Glomerular visceral epithelial cell (primary cell): ENCODE results near the gene DLAT.
"Not testable (repeated sequence)": the region's sequence is repeated elsewhere in the genome, so short reads cannot be mapped to it uniquely, and the experiment has no call there.

Experiments
- DNase-seq: peaks from one replicate; pipeline ENCODE4 v3.0.0-alpha.2; 2016; ENCODE audit errors: extremely low spot score

The DLAT gene

DNA sequence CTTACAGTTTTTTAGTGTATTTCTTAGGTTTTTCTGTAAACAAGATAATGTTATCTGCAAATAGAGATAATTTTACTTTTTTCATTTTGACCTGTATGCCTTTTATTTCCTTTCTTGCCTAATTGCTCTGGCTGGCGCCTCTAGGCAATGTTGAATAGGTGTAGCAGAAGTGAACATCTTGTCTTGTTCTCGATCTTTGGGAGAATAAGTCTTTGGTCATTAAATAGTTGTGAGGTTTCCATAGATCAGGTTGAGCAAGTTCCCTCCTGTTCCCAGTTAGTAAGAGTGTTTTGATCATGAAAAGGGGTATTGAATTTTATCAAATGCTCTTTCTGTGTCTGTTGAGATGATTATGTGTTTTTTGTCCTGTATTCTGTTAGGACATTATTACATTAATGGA, 24.6 kb downstream of the DLAT start:
- no peak for DNase-seq

DNA sequence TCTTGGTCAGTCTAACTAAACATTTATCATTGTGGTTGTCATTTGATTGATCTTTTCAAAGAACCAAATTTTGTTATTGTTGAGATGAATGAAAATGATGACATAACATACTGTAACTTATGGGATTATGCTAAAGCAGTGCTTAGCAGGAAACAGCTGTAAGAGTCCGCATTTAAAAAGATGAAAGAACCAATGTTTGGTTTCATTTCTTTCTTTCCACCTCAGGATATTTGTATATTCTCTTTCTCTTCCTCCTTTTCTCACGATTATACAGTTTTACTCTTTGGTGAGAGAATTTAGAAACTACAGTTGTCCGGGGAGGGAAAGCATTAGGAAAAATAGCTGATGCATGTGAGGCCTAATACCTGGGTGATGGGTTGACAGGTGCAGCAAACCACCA, 25.5 kb downstream of the DLAT start:
- no peak for DNase-seq

DNA sequence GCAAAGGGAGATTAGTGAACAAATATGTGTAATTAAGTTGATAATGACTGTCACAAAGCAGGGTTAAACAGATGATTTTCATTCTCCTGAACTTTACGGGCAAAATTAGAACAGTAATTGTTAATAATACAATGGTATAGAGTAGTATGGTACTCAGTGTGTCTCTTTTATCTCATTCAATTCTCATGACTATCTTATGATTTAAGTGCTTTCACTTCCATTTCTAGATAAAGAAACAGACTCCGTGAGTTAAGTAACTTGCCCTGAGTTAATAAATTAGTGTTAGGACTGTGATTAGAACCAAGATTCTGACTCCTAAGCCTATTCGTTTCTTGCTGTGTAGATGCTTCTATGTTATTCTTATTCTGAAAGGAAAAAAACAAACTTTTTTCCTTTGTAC, 26.6 kb downstream of the DLAT start:
- DNase-seq: no peak

DNA sequence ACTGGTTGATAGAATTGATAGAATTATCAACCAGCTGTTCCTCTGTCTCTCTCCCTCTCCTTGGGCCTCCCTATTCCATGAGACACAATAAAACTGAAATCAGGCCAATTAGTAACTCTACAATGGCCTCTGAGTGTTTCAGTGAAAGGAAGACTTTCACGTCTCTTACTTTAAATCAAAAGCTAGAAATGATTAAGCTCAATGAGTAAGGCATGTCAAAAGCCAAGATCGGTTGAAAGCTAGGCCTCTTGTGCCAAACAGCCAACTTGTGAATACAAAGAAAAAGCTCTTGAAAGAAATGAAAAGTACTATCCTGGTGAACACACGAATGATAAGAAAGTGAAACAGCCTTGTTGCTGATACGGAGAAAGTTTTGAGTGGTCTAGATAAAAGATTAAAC, 32.0 kb downstream of the DLAT start:
- DNase-seq: no peak

DNA sequence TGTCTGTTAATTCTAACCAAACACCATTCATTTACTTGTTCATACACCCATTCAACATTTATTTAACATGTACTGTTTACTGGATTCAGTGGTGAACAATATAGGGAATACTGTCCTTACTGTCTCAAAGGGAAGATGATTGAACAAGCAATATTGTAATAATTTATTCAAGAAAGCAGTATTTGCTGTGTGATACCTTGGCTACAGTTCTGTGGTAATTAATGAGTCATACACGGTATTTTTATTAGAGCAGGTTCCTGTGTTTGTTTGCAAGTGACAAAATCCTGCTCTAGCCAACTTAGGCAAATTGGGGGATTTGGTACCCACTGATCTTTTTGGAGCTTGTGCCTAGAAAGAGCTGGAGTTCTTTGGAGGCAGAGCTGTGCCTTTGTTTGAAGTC, 32.9 kb downstream of the DLAT start:
- DNase-seq: no peak

DNA sequence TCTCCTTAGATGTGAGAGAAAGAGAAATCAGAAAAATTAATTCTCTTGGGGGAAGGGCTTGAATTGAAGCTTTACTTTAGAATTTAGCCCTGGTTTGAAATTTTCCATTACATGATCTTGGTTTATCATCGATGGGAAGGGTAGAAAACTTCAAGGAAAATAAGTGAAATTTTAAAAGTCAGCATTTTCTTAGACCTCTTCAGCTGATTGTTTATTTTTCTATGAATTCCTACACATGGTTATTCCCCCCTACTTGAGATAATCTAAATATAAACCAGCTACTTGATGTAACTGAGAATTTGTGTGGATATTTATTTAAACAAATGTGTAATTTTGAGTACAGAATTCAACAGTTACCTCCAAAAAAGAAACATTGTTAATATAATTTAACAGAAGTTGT, 37.7 kb downstream of the DLAT start:
- no peak for DNase-seq

DNA sequence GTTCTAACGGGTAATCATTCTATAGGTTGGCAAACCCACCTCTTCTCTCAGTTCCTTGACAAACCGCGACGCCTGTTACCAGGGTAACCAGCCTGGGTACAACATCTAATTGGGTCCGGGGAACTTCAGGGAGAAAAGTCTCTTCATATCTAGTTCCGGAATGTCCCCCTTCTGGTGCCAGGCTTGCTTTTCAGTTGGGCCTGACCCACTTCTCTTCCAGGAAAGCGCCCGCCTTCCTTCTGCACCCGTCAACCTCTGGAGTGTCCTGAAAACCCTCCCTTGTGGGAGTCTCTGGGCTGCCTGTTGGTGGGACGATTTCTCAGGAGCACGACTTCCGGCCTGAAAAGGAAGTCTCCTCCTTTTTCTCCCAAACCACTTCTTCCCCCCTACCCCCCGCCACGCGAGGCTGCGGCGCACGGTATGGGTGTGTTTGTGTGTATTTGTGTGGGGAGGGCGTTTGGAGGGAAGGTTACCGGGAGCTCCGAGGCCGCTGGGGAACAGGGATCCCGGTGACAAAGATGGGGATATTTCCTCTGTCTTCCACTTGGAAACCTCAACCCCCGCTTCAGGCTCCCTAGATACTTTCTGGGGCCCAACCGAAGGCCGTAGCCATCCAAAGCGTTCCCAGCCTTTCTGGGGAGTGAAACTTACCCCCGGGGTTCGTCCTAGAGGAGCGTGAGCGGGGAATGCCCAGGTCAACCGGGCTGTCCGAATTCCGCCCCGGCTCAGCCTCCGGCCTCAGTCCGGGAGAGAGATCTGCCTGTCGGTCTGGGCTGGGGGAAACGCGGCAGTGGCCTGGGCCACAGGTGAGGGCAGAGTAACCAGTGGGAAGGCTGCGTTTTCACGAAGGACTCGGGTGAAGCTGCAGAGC, 49.0 kb downstream of the DLAT start, which contains the start of the genes NKAPD1 and PIH1D2:
Gene NKAPD1, plus strand, starts transcription at position 359 of the 871 bp plus-strand sequence. CDS start 1,276 bp downstream, outside the sequence.
Gene PIH1D2, minus strand, starts transcription at position 77 of the 871 bp plus-strand sequence. CDS start 843 bp downstream, outside the sequence.
- peak; percentile 87 for DNase-seq

DNA sequence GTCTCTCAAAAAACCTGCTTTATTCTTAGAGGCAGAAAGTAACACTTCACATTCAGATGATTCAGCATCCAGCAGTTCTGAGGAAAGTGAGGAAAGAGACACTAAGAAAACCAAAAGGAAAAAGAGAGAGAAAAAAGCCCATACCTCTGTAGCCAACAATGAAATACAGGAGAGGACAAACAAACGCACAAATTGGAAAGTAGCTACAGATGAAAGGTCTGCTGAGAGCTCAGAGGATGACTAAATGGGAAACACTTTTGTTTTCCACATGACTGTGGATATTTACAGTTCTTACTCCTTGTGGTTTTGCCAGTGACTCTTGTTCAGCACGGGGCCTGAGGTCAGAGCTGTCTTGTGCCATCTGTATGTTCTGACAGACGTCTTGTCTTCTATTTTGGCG, 57.5 kb downstream of the DLAT start:
- peak; percentile 19 for DNase-seq

DNA sequence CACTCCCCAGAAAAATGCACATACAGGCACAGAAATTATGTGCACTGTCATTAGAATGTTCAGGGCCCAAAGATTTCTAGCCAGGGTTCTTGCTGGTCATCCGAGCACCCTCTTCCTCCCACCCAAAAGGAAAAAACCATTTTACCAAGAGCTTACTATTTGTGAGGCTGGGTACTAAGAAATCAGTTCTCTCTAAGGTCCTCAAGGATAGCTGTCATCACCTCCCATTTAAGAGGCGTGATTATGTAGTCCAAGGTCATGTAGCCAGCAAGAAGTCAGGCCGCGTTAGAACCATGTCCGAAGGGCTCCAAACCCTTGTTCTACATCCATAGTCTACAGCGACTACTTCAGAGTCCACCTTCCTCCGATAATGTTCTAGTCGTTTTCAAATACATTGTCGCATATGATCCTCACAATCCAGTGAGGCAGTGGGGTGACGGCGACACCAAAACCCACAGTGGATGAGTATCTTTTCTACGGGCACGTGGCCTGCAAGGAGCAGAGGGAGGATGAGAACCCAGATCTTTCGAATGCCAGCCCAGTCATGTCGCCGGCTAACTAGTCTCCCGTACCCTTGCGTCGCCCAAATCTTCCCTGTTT, 60.7 kb downstream of the DLAT start:
- DNase-seq: peak; percentile 27

DNA sequence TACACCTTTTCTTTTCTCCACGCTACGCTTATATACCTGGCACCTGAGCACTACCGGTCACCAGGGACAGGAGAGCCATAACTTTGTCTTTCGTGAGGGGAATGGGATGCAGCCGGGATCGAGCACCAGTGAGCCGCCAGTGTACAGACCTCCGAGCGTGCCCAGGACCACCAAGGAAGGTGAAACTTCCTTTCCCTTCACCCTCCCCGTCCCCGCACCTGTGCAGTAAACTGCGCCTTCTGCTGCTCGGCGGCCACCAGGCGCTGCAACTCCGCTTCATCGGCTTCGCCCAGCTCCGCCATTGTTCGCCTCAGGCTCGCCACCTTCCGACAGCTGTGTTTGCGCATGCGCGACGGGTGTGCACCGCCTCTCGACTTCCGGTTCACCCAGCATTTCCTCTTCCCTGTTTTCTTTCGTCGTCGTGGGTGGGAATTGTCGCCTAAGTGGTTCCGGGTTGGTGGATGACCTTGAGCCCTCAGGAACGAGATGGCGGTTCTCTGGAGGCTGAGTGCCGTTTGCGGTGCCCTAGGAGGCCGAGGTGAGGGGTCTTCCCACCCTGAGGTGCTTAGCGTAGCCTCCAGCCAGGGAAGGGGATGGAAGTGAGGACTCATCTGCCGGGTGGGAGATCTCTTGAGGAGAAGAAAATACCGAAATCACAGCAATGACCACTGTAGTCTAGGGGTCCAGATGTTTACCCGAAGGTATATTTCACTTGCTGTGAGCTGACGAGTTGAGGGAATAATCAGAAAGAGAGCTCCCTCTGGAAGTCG, 61.4 kb downstream of the DLAT start, which contains the start of the genes SDHD and TIMM8B:
Gene SDHD, plus strand, starts transcription at position 452 of the 770 bp plus-strand sequence. Its CDS starts 35 bp downstream, at position 487.
Gene TIMM8B, minus strand, starts transcription at position 335 of the 770 bp plus-strand sequence. Its CDS starts 33 bp downstream, at position 302.
- DNase-seq: peak; percentile 96

DNA sequence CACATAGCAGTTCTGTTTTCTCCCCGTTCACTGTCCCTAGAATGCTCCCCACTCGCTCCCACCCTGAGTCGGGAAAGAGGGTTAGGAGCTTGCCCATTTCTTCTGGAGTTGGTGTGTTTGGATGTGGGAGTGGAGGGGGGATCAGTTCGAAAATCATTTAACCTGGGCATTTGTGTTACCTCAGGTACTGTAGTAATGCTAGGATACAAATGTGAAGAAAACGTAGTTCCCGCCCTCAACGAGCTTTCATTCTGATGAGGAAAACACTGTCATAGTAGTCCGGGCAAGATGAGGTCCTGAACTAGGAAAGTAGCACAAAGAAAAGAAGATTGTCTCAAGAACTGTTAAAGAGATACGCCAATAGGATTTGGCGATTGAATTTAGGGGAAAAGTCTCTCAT, 62.0 kb downstream of the DLAT start:
- DNase-seq: no peak

DNA sequence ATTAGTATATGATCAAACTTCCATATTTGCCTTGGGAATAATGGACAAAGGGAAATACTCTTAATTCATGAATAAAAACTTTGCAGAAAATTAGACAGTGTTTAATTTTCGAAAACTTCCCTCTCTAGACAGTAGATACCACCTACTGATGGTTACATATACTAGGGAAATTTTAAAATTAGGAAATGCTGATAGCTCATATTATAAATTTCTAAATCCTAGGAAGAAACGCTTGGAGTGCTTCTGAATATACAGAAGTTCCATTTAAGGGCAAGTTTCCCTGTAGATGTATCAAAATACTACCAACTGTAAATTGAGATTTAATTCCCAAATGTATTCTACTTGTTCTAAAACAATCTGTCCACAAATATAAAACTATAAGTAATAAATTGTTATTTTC, 70.1 kb downstream of the DLAT start:
- DNase-seq: not testable (repeated sequence)

DNA sequence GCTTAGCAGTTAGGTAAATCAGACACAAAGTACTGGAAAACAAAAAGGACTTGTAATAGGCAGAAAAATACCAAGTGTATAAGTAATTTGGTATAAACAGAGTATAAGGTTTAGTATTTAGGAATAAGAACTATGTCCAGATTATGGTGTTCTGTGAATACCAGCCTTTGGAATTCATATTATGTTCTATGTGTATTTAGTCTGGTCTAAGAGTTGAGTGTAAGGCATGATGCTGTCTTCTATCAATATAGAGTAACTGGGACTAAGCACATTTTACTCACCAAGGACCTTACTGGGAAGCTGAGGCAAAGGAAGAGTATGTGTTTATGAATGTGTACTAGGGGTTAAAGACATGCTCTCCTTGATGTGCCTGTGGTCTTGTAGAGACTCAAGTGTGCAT, 71.0 kb downstream of the DLAT start:
- no peak for DNase-seq

DNA sequence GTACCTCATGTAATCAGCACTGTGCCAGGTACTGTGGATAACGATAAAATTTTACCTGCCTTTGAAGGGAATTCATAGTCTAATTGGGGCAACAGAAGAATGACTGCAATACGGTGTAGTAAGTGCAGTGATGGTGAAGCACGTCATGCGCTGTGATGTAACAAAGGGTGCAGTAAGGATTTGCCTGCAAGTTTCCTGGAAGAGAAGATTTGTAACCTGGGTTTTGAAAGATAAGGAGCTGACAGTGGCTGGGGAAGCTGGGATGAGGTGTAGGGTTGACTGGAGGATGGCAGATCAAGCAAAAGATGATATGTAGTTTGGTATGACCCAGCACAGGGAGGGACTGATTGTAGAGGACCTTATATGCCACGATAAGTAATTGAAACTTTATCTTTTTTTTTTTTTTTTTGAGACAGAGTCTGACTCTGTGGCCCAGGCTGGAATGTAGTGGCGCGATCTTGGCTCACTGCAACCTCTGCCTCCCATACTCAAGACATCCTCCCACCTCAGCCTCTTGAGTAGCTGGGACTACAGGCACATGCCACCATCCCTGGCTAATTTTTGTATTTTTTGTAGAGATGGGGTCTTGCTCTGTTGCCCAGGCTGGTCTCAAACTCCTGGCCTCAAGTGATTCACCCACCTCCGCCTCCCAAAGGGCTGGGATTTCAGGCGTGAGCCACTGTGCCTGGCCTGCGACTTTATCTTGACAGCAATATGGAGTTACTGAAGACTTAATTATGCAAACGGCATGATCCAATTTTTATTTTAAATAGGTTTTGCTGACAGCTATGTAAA, 72.7 kb downstream of the DLAT start:
- DNase-seq: no peak

DNA sequence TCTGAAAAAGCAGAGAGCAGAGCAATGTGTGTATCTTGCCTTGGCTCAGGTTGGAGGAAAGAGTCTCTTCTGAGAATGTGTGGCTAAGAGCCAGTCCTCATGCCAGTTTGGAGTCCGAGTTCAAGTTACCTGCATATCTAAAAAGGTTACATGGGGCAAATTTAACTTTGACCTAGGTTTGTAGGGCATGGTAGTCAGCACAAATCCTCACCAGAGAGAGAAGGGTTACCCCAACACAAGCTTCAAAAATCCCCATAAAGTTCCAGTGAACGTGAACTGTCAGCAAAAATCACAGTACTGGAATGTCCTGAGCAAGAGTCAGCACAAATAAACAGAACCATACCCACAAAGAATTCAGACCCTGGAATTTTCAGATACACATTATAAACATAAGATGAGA, 75.3 kb downstream of the DLAT start:
- no peak for DNase-seq

DNA sequence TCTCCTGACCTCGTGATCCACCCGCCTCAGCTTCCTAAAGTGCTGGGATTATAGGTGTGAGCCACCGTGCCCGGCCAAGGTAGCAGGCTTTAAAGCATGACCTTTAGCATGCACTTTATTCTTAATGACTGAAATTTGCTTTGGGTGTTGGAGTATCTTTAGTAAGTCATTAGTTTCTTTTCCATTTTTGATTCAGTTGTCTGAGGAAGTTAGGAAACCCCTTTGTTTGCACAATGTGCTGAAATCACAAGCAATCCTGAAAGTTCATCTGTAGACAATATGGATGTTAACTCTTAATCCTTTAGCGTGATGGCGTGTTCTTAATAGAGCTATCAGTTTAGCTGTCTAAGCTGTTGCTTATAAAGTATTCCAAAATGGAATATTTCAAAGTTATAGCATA, 78.2 kb downstream of the DLAT start:
- no peak for DNase-seq

DNA sequence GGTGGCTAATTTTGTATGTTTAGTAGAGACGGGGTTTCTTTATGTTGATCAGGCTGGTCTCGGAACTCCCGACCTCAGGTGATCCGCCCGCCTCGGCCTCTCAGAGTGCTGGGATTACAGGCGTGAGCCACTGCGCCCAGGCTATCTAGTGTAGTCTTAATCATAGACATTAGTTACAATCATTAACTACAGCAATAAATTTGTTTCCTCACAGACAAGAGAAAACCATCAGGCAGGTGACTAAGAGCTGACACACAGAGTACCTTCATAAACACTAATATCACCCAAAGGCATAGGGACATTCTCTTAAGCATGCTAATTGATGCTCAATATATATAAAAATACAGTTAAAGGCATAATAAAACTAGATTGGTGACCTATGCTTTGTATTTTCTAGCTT, 80.9 kb downstream of the DLAT start:
- peak; percentile 23 for DNase-seq
